HG03432 (cell line): Measurements from ENCODE around the gene TADA3.
"Not testable (repeated sequence)": the region's sequence is repeated elsewhere in the genome, so short reads cannot be mapped to it uniquely, and the experiment has no call there.

Source experiments
- ATAC-seq: cut with Tn5 transposase; IDR thresholded peaks from one replicate; pipeline ENCODE4 v1.9.1; 2021; ENCODE audit warnings: mild to moderate bottlenecking, moderate library complexity; ENCODE audit not compliant: unreplicated experiment

The TADA3 gene

GRCh38 chr3:9784965-9785364, 7.3 kb downstream of the TADA3 start:
- ATAC-seq = no peak

GRCh38 chr3:9783954-9784353, 8.3 kb downstream of the TADA3 start:
- ATAC-seq = no peak

DNA sequence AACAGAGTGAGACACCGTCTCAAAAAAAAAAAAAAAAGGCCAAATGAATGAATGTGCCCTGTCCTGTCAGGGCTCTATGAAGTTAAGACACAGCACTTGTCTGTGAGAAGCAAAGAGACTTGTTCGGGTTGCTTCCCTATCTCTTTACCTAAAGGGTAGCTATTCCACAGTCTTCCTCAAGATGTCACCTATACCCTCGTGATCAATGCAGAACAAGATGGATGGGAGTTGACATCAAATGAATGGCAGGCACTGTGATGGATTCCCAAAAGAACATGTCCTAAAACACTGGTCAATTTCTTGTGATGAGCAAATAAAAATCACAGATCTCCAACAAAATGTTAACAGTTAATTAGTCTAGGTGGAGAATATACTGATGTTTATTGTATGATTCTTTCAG, 9.5 kb downstream of the TADA3 start:
- ATAC-seq = no peak

- no peak for ATAC-seq
Observed at GRCh38 chr3:9781978-9782603, 10.2 kb downstream of the TADA3 start.

DNA sequence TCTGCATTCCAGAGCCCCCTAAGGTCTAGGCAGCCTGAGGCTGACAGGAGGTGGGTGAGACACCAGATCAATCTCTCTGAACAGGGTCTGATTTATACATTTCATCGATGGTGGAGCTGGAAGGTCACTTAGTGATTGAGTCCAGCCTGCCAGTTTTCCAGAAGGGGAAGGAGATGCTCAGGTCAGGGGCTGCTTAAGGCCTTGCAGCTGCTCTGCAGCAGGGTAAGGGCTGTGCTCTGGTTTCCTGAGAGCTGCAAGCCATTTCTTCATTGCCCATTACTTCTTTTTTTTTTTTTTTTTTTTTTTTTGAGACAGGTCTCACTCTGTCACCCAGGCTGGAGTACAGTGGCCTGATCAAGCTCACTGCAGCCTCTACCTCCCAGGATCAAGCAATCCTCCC, 10.7 kb downstream of the TADA3 start:
- ATAC-seq = no peak

- no peak for ATAC-seq
Observed at GRCh38 chr3:9780910-9781309, 11.4 kb downstream of the TADA3 start.

- peak; percentile 4 for ATAC-seq
Observed at GRCh38 chr3:9780458-9780812, 11.8 kb downstream of the TADA3 start.

GRCh38 chr3:9779721-9780457, 12.4 kb downstream of the TADA3 start:
- peak; percentile 67 for ATAC-seq

- ATAC-seq = no peak
Observed at GRCh38 chr3:9779075-9779593, 13.1 kb downstream of the TADA3 start.

DNA sequence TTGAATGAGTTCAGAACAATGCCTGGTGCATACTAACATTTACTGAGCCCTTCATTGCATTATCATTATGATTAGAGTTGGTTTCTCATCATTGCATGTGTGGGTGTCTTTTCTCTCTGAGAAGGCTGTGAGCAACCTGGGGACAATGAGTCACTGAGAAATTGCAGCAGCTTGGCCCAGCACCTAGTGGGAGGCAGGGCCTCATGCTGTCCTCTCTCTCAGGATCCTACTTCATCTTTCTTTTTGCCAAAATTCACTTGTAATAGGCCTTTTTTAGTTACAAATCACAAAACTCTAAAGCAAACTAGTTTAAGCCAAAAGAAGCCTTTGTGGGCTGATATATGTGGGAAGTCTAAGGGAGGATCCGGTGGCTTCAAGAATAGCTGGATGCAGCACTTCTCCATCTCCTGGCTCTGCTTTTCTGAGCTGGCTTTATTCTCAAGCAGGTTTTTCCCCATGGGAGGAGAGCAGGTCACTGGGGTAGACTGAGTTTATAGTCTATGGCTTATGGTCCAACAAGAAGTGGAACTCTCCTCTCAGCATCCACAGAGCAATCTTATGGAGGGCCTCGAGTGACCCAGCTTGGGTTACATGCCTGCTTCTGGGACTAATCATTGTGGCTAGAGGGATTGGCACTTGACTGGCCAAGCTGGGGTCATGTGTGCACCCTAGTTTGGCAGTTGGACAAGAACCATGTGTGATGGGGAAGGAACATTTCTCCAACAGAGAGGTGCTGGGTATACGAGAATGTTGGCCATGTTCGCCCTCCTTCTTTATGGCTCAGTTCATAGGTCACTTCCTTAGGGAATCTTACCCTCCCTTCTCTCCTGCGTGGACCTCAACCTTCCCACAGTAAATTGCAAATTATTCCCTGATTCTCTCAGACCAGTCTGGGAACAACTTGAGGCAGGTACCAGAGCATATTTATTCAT, 13.9 kb downstream of the TADA3 start:
- ATAC-seq = no peak

DNA sequence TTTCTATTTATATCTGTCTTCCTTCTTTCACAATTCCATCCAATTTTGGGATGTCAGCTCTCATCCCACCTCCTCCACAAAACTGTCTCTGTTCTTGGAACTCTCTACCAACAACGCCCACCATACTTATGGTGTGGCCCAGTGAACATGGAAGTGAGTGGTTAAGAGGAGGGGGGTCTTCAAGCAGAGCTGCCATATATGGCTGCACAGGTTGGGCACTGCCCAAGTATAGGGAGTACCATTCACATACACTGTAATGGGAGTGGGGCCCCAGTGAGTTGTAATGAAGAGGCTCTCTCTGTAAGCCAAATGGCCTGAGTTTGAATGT, 14.6 kb downstream of the TADA3 start:
- no peak for ATAC-seq

DNA sequence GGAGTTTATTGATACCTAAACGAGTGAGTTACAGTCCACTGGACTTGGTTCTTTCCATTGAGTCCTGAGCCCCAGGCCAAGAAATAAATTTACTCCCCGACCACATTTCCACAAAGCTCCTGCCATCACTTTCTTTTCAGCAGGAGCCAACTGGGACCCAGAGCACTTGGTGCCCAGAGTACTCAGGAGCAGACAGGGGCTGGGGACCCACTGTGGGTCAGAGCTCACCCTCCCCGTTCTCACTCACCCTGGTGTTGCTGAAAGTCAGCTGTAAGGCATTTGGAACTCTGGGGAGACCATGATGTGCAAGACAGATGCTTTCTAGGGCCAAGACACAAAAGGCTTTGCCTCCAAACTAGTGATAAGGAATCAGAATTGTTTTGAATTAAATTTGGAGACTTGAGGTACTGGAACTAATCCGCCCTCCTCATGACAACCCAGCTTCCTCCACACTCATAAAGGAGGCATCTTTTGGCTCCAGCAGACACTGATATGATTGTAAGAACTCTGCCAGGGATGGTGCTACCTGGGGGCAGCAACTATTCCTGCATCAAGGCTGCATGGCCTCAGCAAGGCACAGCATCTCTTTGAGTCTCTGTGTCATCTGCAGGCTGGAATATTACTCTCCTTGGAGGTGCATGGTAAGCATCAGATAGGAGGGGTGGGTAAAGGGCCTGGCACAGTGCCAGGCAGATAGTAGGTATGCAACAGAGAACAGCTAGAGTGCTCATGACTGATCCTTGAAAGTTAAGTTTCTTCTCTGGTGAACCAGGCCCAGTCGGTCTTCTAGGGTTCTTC, 15.2 kb downstream of the TADA3 start:
- ATAC-seq = no peak

DNA sequence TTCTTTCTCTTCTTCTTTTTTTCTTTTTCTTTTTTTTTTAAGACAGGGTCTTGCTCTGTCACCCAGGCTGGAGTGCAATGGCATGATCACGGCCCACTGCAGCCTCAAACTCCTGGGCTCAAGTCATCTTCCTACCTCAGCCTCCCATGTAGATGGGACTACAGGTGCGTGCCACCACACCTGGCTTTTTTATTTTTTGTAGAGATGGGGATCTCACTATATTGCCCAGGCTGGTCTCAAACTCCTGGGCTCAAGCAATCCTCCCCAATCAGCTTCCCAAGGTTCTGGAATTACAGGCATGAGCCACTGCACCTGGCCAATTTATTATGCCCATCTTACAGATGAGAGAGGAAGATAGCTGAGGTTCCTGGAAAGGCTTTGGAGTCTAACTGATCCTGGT, 21.3 kb downstream of the TADA3 start:
- ATAC-seq = not testable (repeated sequence)

DNA sequence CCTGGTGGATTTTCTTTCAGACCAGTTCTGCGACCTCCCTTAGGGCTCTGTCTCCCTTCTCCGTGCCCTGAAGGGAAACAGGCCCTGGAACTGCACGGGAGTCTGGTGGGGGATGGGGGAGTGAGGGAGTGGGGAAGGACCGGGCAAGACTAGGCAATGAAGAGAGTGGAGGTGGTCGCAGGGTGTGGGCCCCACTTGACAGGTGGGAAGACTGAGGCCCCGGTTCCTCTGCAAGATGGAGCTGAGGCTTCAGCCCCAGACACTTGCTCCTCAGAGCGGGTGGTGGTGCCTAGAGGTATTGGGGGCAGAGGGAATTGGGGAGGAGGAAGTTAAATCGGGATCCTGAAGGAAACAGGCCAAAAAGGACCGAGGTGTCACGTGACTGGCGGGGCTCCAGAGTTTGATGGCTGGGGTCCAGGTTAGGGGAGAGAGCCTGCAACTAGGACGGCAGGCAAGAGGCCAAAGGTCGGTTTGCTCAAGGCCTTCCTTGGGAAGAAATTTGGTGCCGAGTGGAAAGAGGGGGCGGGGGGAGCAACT, 21.9 kb downstream of the TADA3 start:
- ATAC-seq = no peak

DNA sequence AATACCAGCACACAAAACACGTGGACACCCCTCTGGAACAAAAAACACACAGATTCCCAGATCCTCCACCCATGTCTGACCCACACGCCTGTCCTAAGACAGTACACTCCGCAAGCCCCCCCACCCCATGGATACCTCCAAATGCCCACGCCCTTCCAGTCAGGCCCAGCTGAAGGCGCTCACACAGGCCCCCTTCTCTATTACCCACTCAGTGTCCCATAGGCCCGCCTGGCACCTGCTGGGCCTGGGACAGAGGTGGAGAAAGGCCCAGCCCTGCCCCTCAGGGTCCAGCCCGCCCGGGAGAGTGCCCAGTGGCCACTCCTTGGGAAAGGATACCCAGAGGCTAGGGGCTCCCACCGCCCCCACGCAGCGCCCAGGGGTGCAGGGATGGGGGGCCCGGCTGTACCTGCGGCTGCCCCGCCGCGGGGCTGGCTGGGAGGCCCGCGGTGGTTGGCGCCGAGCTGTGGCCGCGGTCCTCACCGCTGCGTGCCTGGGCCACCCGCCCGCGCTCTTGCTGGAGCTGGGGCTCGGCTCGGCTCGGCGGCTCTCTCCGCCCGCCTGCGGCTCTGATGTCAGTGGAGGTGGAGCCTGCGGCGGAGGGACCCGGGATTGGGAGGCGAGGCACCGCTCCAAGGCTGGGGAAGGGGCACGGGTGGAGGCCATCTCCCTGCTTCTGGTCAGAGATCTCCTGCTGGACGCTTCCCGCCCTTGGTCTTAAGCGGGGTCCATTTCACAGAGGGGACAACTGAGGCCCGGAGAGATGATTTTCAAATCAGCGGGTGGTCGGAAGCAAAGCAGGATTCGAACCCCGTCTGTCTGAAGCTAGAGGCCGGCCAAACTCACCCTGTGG, 22.6 kb downstream of the TADA3 start, which contains the start of gene CAMK1:
CAMK1 (minus strand) TSS at position 522 of the 850 bp plus-strand sequence. CDS start 2,198 bp downstream, outside the sequence.
- ATAC-seq = peak; percentile 75

GRCh38 chr3:9769012-9769411, 23.3 kb downstream of the TADA3 start:
- ATAC-seq = no peak

DNA sequence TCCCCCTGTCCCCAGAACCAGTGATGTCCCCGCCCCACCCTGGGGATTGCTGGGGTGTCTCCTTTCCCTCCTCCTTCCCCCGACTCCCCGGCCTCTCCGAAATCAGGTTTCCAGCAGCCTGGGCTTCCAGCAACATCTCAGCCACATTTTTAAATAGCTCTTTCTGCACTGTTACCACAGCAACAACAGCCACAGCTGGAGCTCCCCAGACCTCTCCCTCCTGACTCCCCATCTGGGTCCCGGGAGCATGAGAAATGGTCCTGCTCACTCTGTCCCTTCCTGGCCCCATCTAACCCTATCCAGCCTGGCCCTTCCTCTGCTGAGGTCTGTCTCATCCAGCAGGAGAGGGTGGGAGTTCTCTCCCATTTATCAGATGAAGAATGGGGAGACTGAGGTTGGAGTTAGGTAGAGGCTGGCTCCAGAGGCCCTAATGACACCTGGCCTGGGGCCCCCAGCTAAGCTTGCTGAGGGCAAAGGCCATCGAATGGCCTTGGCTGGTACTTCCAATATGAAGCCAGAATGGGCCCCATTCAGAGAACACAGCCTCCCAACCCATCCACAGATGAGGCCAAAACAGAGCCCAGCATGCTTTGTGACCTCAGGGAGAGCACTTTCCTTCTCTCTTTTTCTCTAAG, 24.0 kb downstream of the TADA3 start:
- ATAC-seq = no peak

- ATAC-seq = no peak
Observed at GRCh38 chr3:9767418-9767817, 24.9 kb downstream of the TADA3 start.

- no peak for ATAC-seq
Observed at GRCh38 chr3:9765865-9766264, 26.4 kb downstream of the TADA3 start.
